Prostate gland (tissue), 2 donors: ENCODE results near the gene RBM39.
"Not testable (repeated sequence)": the region's sequence is repeated elsewhere in the genome, so short reads cannot be mapped to it uniquely, and the experiment has no call there.

Source experiments
- POLR2AphosphoS5 ChIP-seq: sonication (generic); formaldehyde crosslinking; IDR thresholded peaks from one replicate; pipeline ENCODE4 v1.6.1; 2017; ENCODE audit warnings: antibody characterized with exemption
- TF ChIP-seq, protein P1 (sequence below), 4 experiments: fragments of 200-600 bp in 2 of 4; fragments of 450-650 bp in 2 of 4; sonication (generic) in 2 of 4; IDR thresholded peaks; 1 replicate in 3 of 4; 2 replicates in 1 of 4; pipeline ENCODE4 v1.5.1; 2016 to 2019; ENCODE audit warnings: antibody characterized with exemption in 4 of 4, mild to moderate bottlenecking in 2 of 4, moderate library complexity in 2 of 4

DNA sequence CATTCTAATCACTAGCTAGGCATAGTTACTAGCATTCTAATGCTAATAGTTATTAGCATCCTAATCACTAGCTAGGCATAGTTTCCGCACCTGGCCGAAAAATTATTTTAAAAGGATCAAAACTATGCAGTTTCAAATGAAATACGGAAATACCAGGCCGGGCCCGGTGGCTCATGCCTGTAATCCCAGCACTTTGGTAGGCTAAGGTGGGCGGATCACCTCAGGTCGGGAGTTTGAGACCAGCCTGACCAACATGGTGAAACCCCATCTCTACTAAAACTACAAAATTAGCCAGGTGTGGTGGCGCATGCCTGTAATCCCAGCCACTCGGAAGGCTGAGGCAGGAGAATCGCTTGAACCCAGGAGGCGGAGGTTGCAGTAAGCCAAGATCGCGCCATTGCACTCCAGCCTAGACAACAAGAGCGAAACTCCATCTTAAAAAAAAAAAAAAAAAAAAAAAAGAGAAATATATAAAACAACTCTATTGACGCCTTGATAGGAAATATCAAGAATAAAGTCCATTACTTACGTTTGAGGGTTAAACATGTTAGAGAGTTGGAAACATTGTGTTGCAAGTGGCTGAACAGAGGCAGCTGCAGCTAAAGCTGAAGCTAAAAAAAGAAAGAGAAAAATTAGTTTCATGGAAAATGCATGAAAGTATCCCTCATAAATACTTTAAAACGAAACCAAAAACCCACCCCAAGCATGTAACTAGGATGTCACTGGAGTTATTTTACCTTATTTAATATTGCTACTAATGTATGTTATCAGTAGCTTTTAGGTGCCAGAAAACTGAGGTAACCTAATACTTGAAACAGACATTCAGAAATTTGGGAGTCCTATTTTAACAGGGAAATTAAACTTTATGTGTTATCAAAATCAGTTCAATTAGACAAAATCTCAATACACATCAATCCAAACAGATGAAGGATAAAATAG is 35.2 kb downstream of the RBM39 start:
- TF ChIP-seq POLR2AphosphoS5: not testable (repeated sequence)
- TF ChIP-seq, protein P1, sequence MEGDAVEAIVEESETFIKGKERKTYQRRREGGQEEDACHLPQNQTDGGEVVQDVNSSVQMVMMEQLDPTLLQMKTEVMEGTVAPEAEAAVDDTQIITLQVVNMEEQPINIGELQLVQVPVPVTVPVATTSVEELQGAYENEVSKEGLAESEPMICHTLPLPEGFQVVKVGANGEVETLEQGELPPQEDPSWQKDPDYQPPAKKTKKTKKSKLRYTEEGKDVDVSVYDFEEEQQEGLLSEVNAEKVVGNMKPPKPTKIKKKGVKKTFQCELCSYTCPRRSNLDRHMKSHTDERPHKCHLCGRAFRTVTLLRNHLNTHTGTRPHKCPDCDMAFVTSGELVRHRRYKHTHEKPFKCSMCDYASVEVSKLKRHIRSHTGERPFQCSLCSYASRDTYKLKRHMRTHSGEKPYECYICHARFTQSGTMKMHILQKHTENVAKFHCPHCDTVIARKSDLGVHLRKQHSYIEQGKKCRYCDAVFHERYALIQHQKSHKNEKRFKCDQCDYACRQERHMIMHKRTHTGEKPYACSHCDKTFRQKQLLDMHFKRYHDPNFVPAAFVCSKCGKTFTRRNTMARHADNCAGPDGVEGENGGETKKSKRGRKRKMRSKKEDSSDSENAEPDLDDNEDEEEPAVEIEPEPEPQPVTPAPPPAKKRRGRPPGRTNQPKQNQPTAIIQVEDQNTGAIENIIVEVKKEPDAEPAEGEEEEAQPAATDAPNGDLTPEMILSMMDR (IDR thresholded peaks at IDR 0.05): not testable (repeated sequence)
